Pancreas (tissue), 10 donors: ENCODE measurements around the gene NEGR1. TPM values are rescaled to one million over a fixed set of nuclear protein-coding genes. Genes with fewer than 3 reads are reported as not detected.
A peak's percentile ranks its signal among the peaks of the same experiment; 100 is the strongest.

Source experiments
- ATAC-seq, 4 donors: fragments of 200-7000 bp; cut with Tn5 transposase; one replicate each; pipeline versions ENCODE4 v1.8.0 to v1.9.1; 2020; ENCODE audit warnings: mild to moderate bottlenecking in 4 of 4, moderate library complexity in 4 of 4
- DNase-seq, 6 donors: peaks; one replicate each; pipeline ENCODE4 v3.0.0-alpha.2; 2020
- FAIRE-seq: peaks from 2 replicates; lab custom pipeline; 2012; peaks lifted over from hg19 to GRCh38; lab: Jason Lieb, UNC
- H3K27ac ChIP-seq, 4 donors: fragments of 200-600 bp; sonication (generic); 1 replicate in 3 of 4; 2 replicates in 1 of 4; pipeline versions ENCODE4 v1.5.0 to v1.8.0; 2020
- H3K27me3 ChIP-seq, 4 donors: fragments of 200-600 bp; one replicate each; pipeline ENCODE4 v1.8.0; 2021
- H3K36me3 ChIP-seq, 3 donors: fragments of 200-600 bp; sonication (generic) in 1 of 3; one replicate each; pipeline versions ENCODE4 v1.5.0 to v1.8.0; 2020 to 2021
- H3K4me1 ChIP-seq, 3 donors: fragments of 200-600 bp; one replicate each; pipeline ENCODE4 v1.8.0; 2021
- H3K4me3 ChIP-seq, 4 donors: fragments of 200-600 bp; sonication (generic) in 2 of 4; one replicate each; pipeline versions ENCODE4 v1.5.0 to v1.8.0; 2020 to 2021
- H3K9me3 ChIP-seq, 4 donors: fragments of 200-600 bp; one replicate each; pipeline ENCODE4 v1.8.0; 2021
- WGBS, 2 donors: extraction: QIAGEN DNeasy Blood & Tissue Kit; methylation state at CpG; one replicate each; pipeline ENCODE4 v1.1.7; 2013; 5-methylcytosine and 5-hydroxymethylcytosine counted together
- intact Hi-C, 3 donors: fragments of 100-400 bp; cut with DNase I; formaldehyde crosslinking; loops; one replicate each; pipeline versions ENCODE4 v1.11.1 to v1.14.2; 2022
- polyA plus RNA-seq, 2 donors: library from polyadenylated mRNA; stranded (reverse); fragments of 200-250 nt; gene quantifications; one replicate each; pipeline ENCODE4 v1.2.3, GENCODE V29; 2013
- total RNA-seq, 6 donors: library from RNA; stranded (reverse); fragmentation: NEBNext Ultra II Directional in 4 of 6; extraction: Animal tissue kit (Norgen Biotek cat#: 25700) in 4 of 6; gene quantifications; one replicate each; pipeline versions ENCODE4 v1.2.1 to v1.2.4, GENCODE V29; 2021 to 2023
- TF ChIP-seq, protein P1 (sequence below), 4 donors: fragments of 200-600 bp; sonication (generic) in 3 of 4; IDR thresholded peaks; one replicate each; pipeline versions ENCODE4 v1.5.0 to v1.8.0; 2021; ENCODE audit warnings: antibody characterized with exemption in 4 of 4
- donor health status: healthy with polysubstance abuse.
- donor health status: DM: no; HTN: no; CAD: no; lungs with moderate emphysema.
- donor health status: DM: no; HTN: no; CAD: no.
- donor health status: control.
- donor health status: control.
- donor health status: Bipolar disorder and iron deficiency.
- donor health status: DM: yes; HTN: yes; CAD: no.
- donor health status: DM: no; HTN: no; CAD: no.
- donor health status: DM: no; HTN: no; CAD: no.
- donor health status: DM: yes; HTN: yes; CAD: no.

The NEGR1 gene
- total and polyA plus RNA-seq, 8 donors, result 1.2 to 9.3 (median 3.4) TPM

GRCh38 chr1:71687376-71687775, 595.0 kb downstream of the NEGR1 start:
- FAIRE-seq, result no peak
- Histone ChIP-seq H3K36me3 (no peaks in the 10 kb centered on the region), H3K27me3 (no peaks in the 10 kb centered on the region), H3K9me3 (no peaks in the 10 kb centered on the region), H3K4me1 (no peaks in the 10 kb centered on the region), H3K27ac (no peak overlapping the region), H3K4me3 (no peak overlapping the region)
- no peak for DNase-seq
- ATAC-seq, result no peak
- 51 to 56% methylated on average over 3 of the region's 3 CpGs for WGBS, 2 donors
- TF ChIP-seq, protein P1, sequence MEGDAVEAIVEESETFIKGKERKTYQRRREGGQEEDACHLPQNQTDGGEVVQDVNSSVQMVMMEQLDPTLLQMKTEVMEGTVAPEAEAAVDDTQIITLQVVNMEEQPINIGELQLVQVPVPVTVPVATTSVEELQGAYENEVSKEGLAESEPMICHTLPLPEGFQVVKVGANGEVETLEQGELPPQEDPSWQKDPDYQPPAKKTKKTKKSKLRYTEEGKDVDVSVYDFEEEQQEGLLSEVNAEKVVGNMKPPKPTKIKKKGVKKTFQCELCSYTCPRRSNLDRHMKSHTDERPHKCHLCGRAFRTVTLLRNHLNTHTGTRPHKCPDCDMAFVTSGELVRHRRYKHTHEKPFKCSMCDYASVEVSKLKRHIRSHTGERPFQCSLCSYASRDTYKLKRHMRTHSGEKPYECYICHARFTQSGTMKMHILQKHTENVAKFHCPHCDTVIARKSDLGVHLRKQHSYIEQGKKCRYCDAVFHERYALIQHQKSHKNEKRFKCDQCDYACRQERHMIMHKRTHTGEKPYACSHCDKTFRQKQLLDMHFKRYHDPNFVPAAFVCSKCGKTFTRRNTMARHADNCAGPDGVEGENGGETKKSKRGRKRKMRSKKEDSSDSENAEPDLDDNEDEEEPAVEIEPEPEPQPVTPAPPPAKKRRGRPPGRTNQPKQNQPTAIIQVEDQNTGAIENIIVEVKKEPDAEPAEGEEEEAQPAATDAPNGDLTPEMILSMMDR (IDR thresholded peaks at IDR 0.05), result no peak
- intact Hi-C loops, result no loop called here

- WGBS, 2 donors, result 36 to 50% methylated on average over 7 of the region's 7 CpGs
- Histone ChIP-seq H3K4me1 (no peaks in the 10 kb centered on the region), H3K27ac (no peak overlapping the region), H3K4me3 (no peak overlapping the region), H3K36me3 (no peaks in the 10 kb centered on the region), H3K27me3 (no peaks in the 10 kb centered on the region), H3K9me3 (no peaks in the 10 kb centered on the region)
- intact Hi-C loops, result no loop called here
- TF ChIP-seq, protein P1 (IDR thresholded peaks at IDR 0.05), result no peak
- no peak for FAIRE-seq
- DNase-seq, result no peak
- no peak for ATAC-seq
Measured at GRCh38 chr1:71676979-71677925, 605.1 kb downstream of the NEGR1 start.

DNA sequence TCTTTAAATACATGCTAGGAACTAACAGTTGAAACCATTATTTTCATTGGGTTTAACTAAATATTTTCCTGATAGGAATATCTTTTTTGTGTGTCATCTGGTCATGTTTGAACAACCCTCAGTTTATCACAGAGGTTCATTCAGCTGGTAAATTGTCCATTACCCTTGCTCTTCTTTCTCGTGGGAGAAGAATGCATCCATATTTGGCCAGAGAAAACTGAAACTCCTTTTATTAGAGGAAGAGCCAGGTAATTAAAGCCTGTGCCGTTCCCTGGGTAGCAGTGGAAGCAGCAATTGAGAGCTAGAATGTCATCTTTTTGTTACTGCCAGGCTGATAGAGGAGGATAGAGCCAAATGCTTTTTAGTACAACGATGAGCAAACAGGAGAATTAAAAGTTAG, 614.3 kb downstream of the NEGR1 start:
- ATAC-seq, result peak in 2 of 4 donors; percentile 38 to 68
- Histone ChIP-seq H3K9me3 (no peaks in the 10 kb centered on the region), H3K4me1 (peaks cover 0 to 12% (median 4%) of the 10 kb centered on the region in 3 donors), H3K27me3 (no peaks in the 10 kb centered on the region), H3K36me3 (no peaks in the 10 kb centered on the region), H3K4me3 (no peak overlapping the region), H3K27ac (no peak overlapping the region)
- TF ChIP-seq, protein P1 (IDR thresholded peaks at IDR 0.05), result no peak
- intact Hi-C loops, result no loop called here
- DNase-seq, result no peak
- 33 to 38% methylated on average over 3 of the region's 3 CpGs for WGBS, 2 donors
- no peak for FAIRE-seq

GRCh38 chr1:71667216-71667615, 615.1 kb downstream of the NEGR1 start:
- DNase-seq (no peak), FAIRE-seq (no peak), ATAC-seq (peak in 3 of 4 donors; percentile 23 to 66 (median 65))
- H3K27ac ChIP-seq, result no peak overlapping the region
- WGBS, 2 donors, result 24 to 25% methylated on average over 2 of the region's 2 CpGs
- no peaks in the 10 kb centered on the region for H3K27me3 ChIP-seq
- H3K9me3 ChIP-seq, result no peaks in the 10 kb centered on the region
- H3K4me3 ChIP-seq, result no peak overlapping the region
- H3K4me1 ChIP-seq, result peaks cover 0 to 12% (median 4%) of the 10 kb centered on the region in 3 donors
- TF ChIP-seq, protein P1 (IDR thresholded peaks at IDR 0.05), result no peak
- no peaks in the 10 kb centered on the region for H3K36me3 ChIP-seq
- intact Hi-C loops, result no loop called here

GRCh38 chr1:71666609-71667008, 615.7 kb downstream of the NEGR1 start:
- Histone ChIP-seq H3K4me1 (peaks cover 0 to 12% (median 4%) of the 10 kb centered on the region in 3 donors), H3K9me3 (no peaks in the 10 kb centered on the region), H3K27ac (no peak overlapping the region), H3K4me3 (no peak overlapping the region), H3K27me3 (no peaks in the 10 kb centered on the region), H3K36me3 (no peaks in the 10 kb centered on the region)
- intact Hi-C loops, result no loop called here
- no peak for ATAC-seq
- DNase-seq, result no peak
- no peak for FAIRE-seq
- TF ChIP-seq, protein P1 (IDR thresholded peaks at IDR 0.05), result no peak
